Kidney (tissue), 14 donors: ENCODE data around the gene FBXO24. TPM values are rescaled to one million over a fixed set of nuclear protein-coding genes. Genes with fewer than 3 reads are reported as not detected.
"Not testable (repeated sequence)": the region's sequence is repeated elsewhere in the genome, so short reads cannot be mapped to it uniquely, and the experiment has no call there.

ENCODE experiments used
- DNase-seq, 5 donors: peaks; one replicate each; pipeline ENCODE4 v3.0.0-alpha.2; 2013 to 2020
- FAIRE-seq: peaks from 2 replicates; lab custom pipeline; 2012; peaks lifted over from hg19 to GRCh38; lab: Jason Lieb, UNC
- H3K27ac ChIP-seq, 2 donors: one replicate each; pipeline ENCODE4 v1.7.0; 2013; ENCODE audit warnings: low read depth in 2 of 2, low read length in 2 of 2, inconsistent platforms in 1 of 2
- H3K27me3 ChIP-seq: one replicate; pipeline ENCODE4 v1.7.1; 2013; ENCODE audit warnings: low read length, inconsistent platforms; ENCODE audit not compliant: control insufficient read depth, insufficient read depth
- H3K36me3 ChIP-seq, 3 donors: one replicate each; pipeline versions ENCODE4 v1.7.0 to v1.7.1; 2013; ENCODE audit warnings: low read length in 3 of 3, control low read depth in 1 of 3, inconsistent platforms in 1 of 3; ENCODE audit not compliant: insufficient read depth in 3 of 3, control insufficient read depth in 2 of 3
- H3K4me1 ChIP-seq, 3 donors: one replicate each; pipeline versions ENCODE4 v1.7.0 to v1.7.1; 2013; ENCODE audit warnings: low read length in 3 of 3, inconsistent platforms in 1 of 3, low read depth in 1 of 3; ENCODE audit not compliant: control insufficient read depth in 2 of 3, insufficient read depth in 2 of 3
- H3K4me3 ChIP-seq, 3 donors: one replicate each; pipeline versions ENCODE4 v1.7.0 to v1.8.1; 2013; ENCODE audit warnings: low read length in 3 of 3, control low read depth in 1 of 3, inconsistent platforms in 1 of 3
- H3K9ac ChIP-seq, 3 donors: one replicate each; pipeline versions ENCODE4 v1.7.0 to v1.7.1; 2013; ENCODE audit warnings: low read length in 3 of 3, control low read depth in 1 of 3, inconsistent platforms in 1 of 3
- H3K9me3 ChIP-seq, 3 donors: one replicate each; pipeline versions ENCODE4 v1.7.0 to v1.7.1; 2013; ENCODE audit warnings: low read length in 3 of 3, control low read depth in 1 of 3, inconsistent platforms in 1 of 3; ENCODE audit not compliant: control insufficient read depth in 2 of 3, insufficient read depth in 1 of 3
- CTCF ChIP-seq: IDR thresholded peaks from 3 replicates; pipeline ENCODE4 v1.5.1; 2012; ENCODE audit warnings: mild to moderate bottlenecking, moderate library complexity, borderline replicate concordance; ENCODE audit not compliant: insufficient read depth; ENCODE audit errors: extremely low read depth
- intact Hi-C: fragments of 100-400 bp; cut with DNase I; formaldehyde crosslinking; loops from one replicate; pipeline ENCODE4 v1.11.1; 2022
- polyA plus RNA-seq: library from polyadenylated mRNA; stranded (reverse); fragments of 350-450 nt; fragmentation: Illumina TruSeq; extraction: RNeasy Lipid Tissue Mini Kit (QIAGEN cat#74804); gene quantifications from one replicate; pipeline ENCODE4 v1.2.3, GENCODE V29; 2014; ENCODE audit warnings: low read depth, low replicate concordance; ENCODE audit not compliant: insufficient read depth
- total RNA-seq: library from RNA; stranded (reverse); fragmentation: NEBNext Ultra II Directional; extraction: Animal tissue kit (Norgen Biotek cat#: 25700); gene quantifications from one replicate; pipeline ENCODE4 v1.2.1, GENCODE V29; 2021
- donor health status: control.
- donor health status: control.
- donor health status: control.
- donor health status: control.
- donor health status: control.
- donor health status: DM: yes; HTN: yes; CAD: no.
- donor health status: Normal renal cell carcinoma (clear cell type).

FBXO24 gene
- total and polyA plus RNA-seq, 2 donors from 2014 or later = 0.60 to 0.95 TPM

DNA sequence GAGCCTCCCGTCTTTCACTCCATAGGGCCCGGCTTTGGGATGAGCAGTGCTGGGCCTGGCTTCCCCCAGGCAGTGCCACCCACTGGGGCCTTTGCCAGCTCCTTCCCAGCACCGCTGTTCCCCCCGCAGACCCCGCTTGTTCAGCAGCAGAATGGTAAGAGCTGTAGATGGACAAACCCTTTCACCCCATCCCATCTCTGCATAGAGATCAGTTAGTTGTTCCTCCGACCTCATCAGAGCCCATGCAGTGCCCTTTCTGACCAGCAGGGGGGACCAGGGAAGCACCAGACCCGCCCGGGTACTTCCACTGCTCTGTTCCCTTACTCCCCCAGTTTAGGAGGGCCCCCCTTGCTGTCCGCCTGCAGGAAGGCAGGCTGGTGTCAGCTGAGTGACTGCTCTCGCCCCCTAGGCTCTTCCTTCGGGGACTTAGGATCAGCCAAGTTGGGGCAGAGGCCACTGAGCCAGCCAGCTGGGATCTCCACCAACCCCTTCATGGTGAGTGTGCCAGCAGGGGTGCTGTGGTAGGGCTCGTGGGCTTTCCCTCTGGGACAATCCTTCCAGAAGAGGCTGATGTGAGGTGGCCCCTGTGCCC, 22.2 kb upstream of the FBXO24 start:
- H3K4me1 ChIP-seq = no peaks in the 10 kb centered on the region
- peaks cover 0 to 6% (median 6%) of the 10 kb centered on the region in 3 donors for H3K36me3 ChIP-seq
- FAIRE-seq (no peak), DNase-seq (peak; percentile 77 to 91 (median 84))
- TF ChIP-seq CTCF = peak; percentile 86
- no peaks in the 10 kb centered on the region for H3K9me3 ChIP-seq
- H3K27ac ChIP-seq = no peak overlapping the region
- H3K9ac ChIP-seq = peak overlapping the region in 1 of 3 donors; percentile 19
- H3K4me3 ChIP-seq = no peak overlapping the region
- intact Hi-C loops = no loop called here
- no peaks in the 10 kb centered on the region for H3K27me3 ChIP-seq

DNA sequence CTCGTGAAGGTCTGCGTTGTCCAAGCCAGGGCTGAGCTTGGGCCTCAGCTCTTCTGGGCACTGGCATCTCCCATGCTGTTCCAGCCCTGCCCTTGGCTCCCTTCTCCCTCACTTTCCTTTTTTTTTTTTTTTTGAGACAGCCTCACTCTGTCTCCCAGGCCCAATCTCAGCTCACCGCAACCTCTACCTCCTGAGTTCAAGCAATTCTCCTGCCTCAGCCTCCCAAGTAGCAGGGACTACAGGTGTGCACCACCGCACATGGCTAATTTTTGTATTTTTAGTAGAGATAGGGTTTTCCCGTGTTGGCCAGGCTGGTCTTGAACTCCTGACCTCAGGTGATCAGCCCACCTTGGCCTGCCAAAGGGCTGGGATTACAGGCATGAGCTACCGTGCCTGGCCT, 21.7 kb upstream of the FBXO24 start:
- H3K4me1 ChIP-seq, H3K9me3 ChIP-seq, FAIRE-seq, intact Hi-C loops, H3K36me3 ChIP-seq, H3K27me3 ChIP-seq, H3K4me3 ChIP-seq, H3K27ac ChIP-seq, DNase-seq: not testable (repeated sequence)
- peak overlapping the region in 1 of 3 donors; percentile 19 for H3K9ac ChIP-seq

DNA sequence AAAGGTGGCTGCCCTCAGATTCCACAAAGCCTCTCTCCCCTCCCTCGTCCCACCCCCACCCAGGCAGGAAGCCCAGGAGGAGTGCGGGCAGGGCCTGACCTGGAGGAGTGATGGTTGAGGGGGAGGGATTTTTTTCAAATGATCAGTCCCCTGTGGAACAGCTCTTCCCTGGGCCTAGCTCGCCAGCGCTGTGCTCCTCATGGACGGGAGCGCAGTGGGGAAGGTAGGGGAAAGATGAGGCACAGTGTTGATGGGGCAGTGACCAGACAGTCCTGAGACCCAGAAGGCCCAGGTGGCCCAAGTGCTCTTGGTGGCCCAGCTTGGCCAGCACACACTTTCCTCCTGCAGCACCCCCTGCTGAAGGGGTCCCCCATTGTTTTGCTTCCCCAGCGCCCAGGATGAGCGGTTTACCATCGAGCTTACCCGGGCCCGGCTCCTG, 21.0 kb upstream of the FBXO24 start:
- Histone ChIP-seq H3K36me3 (peaks cover 0 to 6% (median 6%) of the 10 kb centered on the region in 3 donors), H3K4me1 (peaks cover 0 to 3% (median 0%) of the 10 kb centered on the region in 3 donors), H3K9me3 (no peaks in the 10 kb centered on the region), H3K27ac (no peak overlapping the region), H3K4me3 (no peak overlapping the region), H3K27me3 (no peaks in the 10 kb centered on the region), H3K9ac (no peak overlapping the region)
- intact Hi-C loops = no loop called here
- peak in 1 of 5 donors; percentile 55 for DNase-seq
- FAIRE-seq = no peak
- no peak for TF ChIP-seq CTCF

GRCh38 chr7:100566018-100566531, 20.1 kb upstream of the FBXO24 start:
- TF ChIP-seq CTCF = no peak
- no peak for FAIRE-seq
- Histone ChIP-seq H3K9me3 (no peaks in the 10 kb centered on the region), H3K36me3 (peaks cover 0 to 6% (median 6%) of the 10 kb centered on the region in 3 donors), H3K4me1 (peaks cover 0 to 4% (median 0%) of the 10 kb centered on the region in 3 donors), H3K9ac (no peak overlapping the region), H3K4me3 (no peak overlapping the region), H3K27me3 (no peaks in the 10 kb centered on the region), H3K27ac (no peak overlapping the region)
- intact Hi-C loops = no loop called here
- DNase-seq = peak in 1 of 5 donors; percentile 55
